Gastrocnemius medialis (tissue), 4 donors: ENCODE data around the gene NRG3. TPM values are rescaled to one million over a fixed set of nuclear protein-coding genes. Genes with fewer than 3 reads are reported as not detected.

ENCODE experiments used
- ATAC-seq, 2 donors: fragments of 150-250 bp; one replicate each; pipeline ENCODE4 v1.9.1; 2016
- DNase-seq, 2 donors: peaks; one replicate each; pipeline ENCODE4 v3.0.0-alpha.2; 2019
- H3K27ac ChIP-seq, 4 donors: fragments of 200-600 bp; sonication (generic); 1 replicate in 1 of 4; 2 replicates in 3 of 4; pipeline ENCODE4 v1.5.1; 2016 to 2018; ENCODE audit warnings: mild to moderate bottlenecking in 2 of 4, moderate library complexity in 1 of 4
- H3K27me3 ChIP-seq, 3 donors: fragments of 200-600 bp; sonication (generic) in 2 of 3; 1 replicate in 1 of 3; 2 replicates in 2 of 3; pipeline versions ENCODE4 v1.5.1 to v1.6.0; 2016 to 2019; ENCODE audit warnings: mild to moderate bottlenecking in 1 of 3, moderate library complexity in 1 of 3
- H3K36me3 ChIP-seq, 2 donors: fragments of 200-600 bp; sonication (generic) in 1 of 2; one replicate each; pipeline ENCODE4 v1.5.1; 2017 to 2018
- H3K4me1 ChIP-seq, 2 donors: fragments of 200-600 bp; sonication (generic) in 1 of 2; one replicate each; pipeline ENCODE4 v1.5.1; 2016 to 2017; ENCODE audit warnings: mild to moderate bottlenecking in 2 of 2
- H3K4me3 ChIP-seq, 4 donors: fragments of 200-600 bp; sonication (generic) in 3 of 4; 1 replicate in 1 of 4; 2 replicates in 3 of 4; pipeline ENCODE4 v1.5.1; 2016 to 2019; ENCODE audit warnings: mild to moderate bottlenecking in 2 of 4
- H3K9me3 ChIP-seq, 3 donors: fragments of 200-600 bp; sonication (generic) in 2 of 3; 1 replicate in 1 of 3; 2 replicates in 2 of 3; pipeline ENCODE4 v1.5.1; 2016 to 2019
- CTCF ChIP-seq, 5 experiments: fragments of 450-650 bp in 3 of 5; fragments of 200-600 bp in 2 of 5; sonication (generic) in 2 of 5; IDR thresholded peaks in 4 of 5; conservative IDR thresholded peaks in 1 of 5; 1 replicate in 4 of 5; 2 replicates in 1 of 5; pipeline ENCODE4 v1.5.1; 2016 to 2019; ENCODE audit warnings: antibody characterized with exemption in 5 of 5, mild to moderate bottlenecking in 3 of 5, moderate library complexity in 3 of 5
- POLR2A ChIP-seq, 2 donors: fragments of 450-650 bp; IDR thresholded peaks; one replicate each; pipeline ENCODE4 v1.6.1; 2017; ENCODE audit warnings: antibody characterized with exemption in 2 of 2, mild to moderate bottlenecking in 2 of 2, moderate library complexity in 2 of 2
- in situ Hi-C, 4 donors: fragments of 200-750 bp; cut with MboI; loops; one replicate each; pipeline versions ENCODE4 v1.15.0 to v1.8.0; 2017; ENCODE audit warnings: low sequenced_read_pairs in 4 of 4
- intact Hi-C: fragments of 100-400 bp; cut with DNase I; formaldehyde crosslinking; loops from one replicate; pipeline ENCODE4 v1.15.1; 2023; ENCODE audit warnings: low total_unique reads
- total RNA-seq, 4 donors: library from RNA; depleted of rRNA; stranded (reverse); fragments of >200 nt; gene quantifications; one replicate each; pipeline versions ENCODE4 v1.1.0 to v1.2.3, GENCODE V29; 2016

The NRG3 gene
- total RNA-seq, 4 donors from 2014 or later = not detected

- TF ChIP-seq POLR2A (IDR thresholded peaks at IDR 0.05) (no peak), CTCF (IDR thresholded peaks at IDR 0.05 in 4 of 5, conservative IDR thresholded peaks at IDR 0.05 in 1 of 5) (no peak)
- no peaks in the 10 kb centered on the region for H3K36me3 ChIP-seq
- no peak overlapping the region for H3K27ac ChIP-seq
- in situ Hi-C loops (no loop called here), intact Hi-C loops (no loop called here)
- H3K9me3 ChIP-seq = no peaks in the 10 kb centered on the region
- DNase-seq = no peak
- H3K4me1 ChIP-seq = no peaks in the 10 kb centered on the region
- ATAC-seq = no peak
- H3K4me3 ChIP-seq = no peak overlapping the region
- H3K27me3 ChIP-seq = no peaks in the 10 kb centered on the region
Measured at GRCh38 chr10:81959016-81959415, 84.0 kb downstream of the NRG3 start.

GRCh38 chr10:81961451-81962184 is 86.6 kb downstream of the NRG3 start:
- H3K4me3 ChIP-seq = no peak overlapping the region
- H3K27me3 ChIP-seq = no peaks in the 10 kb centered on the region
- intact Hi-C loops = no loop called here
- H3K9me3 ChIP-seq = no peaks in the 10 kb centered on the region
- in situ Hi-C loops = no loop called here
- ATAC-seq = no peak
- no peak for TF ChIP-seq POLR2A (IDR thresholded peaks at IDR 0.05)
- no peak for TF ChIP-seq CTCF (IDR thresholded peaks at IDR 0.05 in 4 of 5, conservative IDR thresholded peaks at IDR 0.05 in 1 of 5)
- no peak overlapping the region for H3K27ac ChIP-seq
- H3K4me1 ChIP-seq = no peaks in the 10 kb centered on the region
- no peak for DNase-seq
- no peaks in the 10 kb centered on the region for H3K36me3 ChIP-seq

GRCh38 chr10:81963606-81964005 is 88.6 kb downstream of the NRG3 start:
- H3K36me3 ChIP-seq = no peaks in the 10 kb centered on the region
- no peaks in the 10 kb centered on the region for H3K4me1 ChIP-seq
- DNase-seq = no peak
- no peak overlapping the region for H3K4me3 ChIP-seq
- intact Hi-C loops = no loop called here
- no peaks in the 10 kb centered on the region for H3K9me3 ChIP-seq
- H3K27ac ChIP-seq = no peak overlapping the region
- no peak for TF ChIP-seq CTCF (IDR thresholded peaks at IDR 0.05 in 4 of 5, conservative IDR thresholded peaks at IDR 0.05 in 1 of 5)
- H3K27me3 ChIP-seq = no peaks in the 10 kb centered on the region
- in situ Hi-C loops = no loop called here
- no peak for ATAC-seq

GRCh38 chr10:81967716-81968115 is 92.7 kb downstream of the NRG3 start:
- intact Hi-C loops (no loop called here), in situ Hi-C loops (no loop called here)
- no peaks in the 10 kb centered on the region for H3K36me3 ChIP-seq
- H3K4me3 ChIP-seq = no peak overlapping the region
- DNase-seq (no peak), ATAC-seq (no peak)
- no peak overlapping the region for H3K27ac ChIP-seq
- no peaks in the 10 kb centered on the region for H3K9me3 ChIP-seq
- no peaks in the 10 kb centered on the region for H3K4me1 ChIP-seq
- no peaks in the 10 kb centered on the region for H3K27me3 ChIP-seq
- TF ChIP-seq CTCF (IDR thresholded peaks at IDR 0.05 in 4 of 5, conservative IDR thresholded peaks at IDR 0.05 in 1 of 5) (no peak), POLR2A (IDR thresholded peaks at IDR 0.05) (no peak)

- Histone ChIP-seq H3K9me3 (no peaks in the 10 kb centered on the region), H3K4me3 (no peak overlapping the region), H3K36me3 (no peaks in the 10 kb centered on the region), H3K27ac (no peak overlapping the region), H3K4me1 (no peaks in the 10 kb centered on the region), H3K27me3 (no peaks in the 10 kb centered on the region)
- intact Hi-C loops = no loop called here
- DNase-seq = no peak
- in situ Hi-C loops = no loop called here
- no peak for ATAC-seq
- no peak for TF ChIP-seq CTCF (IDR thresholded peaks at IDR 0.05 in 4 of 5, conservative IDR thresholded peaks at IDR 0.05 in 1 of 5)
- no peak for TF ChIP-seq POLR2A (IDR thresholded peaks at IDR 0.05)
Measured at GRCh38 chr10:81969136-81969535, 94.1 kb downstream of the NRG3 start.
